T47D (cell line): Measurements from ENCODE around the gene DOC2B.
"Not testable (repeated sequence)": the region's sequence is repeated elsewhere in the genome, so short reads cannot be mapped to it uniquely, and the experiment has no call there.

ENCODE experiments used
- DNase-seq, 2 experiments: peaks; one replicate each; pipeline versions ENCODE4 v3.0.0 to v3.0.0-alpha.2; 2011 to 2012; ENCODE audit warnings: low read depth in 1 of 2, low spot score in 1 of 2
- JUND ChIP-seq: IDR thresholded peaks from 2 replicates; pipeline ENCODE4 v1.6.1; 2012; ENCODE audit warnings: low read depth
- in situ Hi-C: cut with HindIII; loops from 2 replicates; pipeline ENCODE4 v1.10.0; 2016; ENCODE audit warnings: low sequenced_read_pairs, low pct_unique_long_range_greater_than_20kb

The DOC2B gene

DNA sequence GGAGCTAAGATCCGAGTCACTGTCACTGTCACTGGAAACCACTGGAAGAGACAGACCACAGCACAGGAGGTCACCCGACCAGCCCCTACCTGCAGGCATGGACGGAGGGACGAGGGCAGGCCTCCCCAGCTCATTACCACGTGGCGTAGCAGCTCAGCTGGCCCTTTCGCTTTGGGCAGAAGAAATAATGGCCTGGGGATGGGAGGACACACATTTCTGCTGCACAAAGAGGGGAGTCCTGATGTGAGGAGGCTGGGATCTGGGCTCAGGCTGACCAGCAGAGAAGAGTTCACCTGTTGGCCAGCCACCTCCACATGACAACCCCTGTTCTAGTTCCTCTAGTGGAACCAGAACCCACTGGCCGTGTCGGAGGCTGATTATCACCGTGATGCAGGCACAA is 38.2 kb upstream of the DOC2B start:
- TF ChIP-seq JUND = no peak
- no peak for DNase-seq
- in situ Hi-C loops = no loop called here

DNA sequence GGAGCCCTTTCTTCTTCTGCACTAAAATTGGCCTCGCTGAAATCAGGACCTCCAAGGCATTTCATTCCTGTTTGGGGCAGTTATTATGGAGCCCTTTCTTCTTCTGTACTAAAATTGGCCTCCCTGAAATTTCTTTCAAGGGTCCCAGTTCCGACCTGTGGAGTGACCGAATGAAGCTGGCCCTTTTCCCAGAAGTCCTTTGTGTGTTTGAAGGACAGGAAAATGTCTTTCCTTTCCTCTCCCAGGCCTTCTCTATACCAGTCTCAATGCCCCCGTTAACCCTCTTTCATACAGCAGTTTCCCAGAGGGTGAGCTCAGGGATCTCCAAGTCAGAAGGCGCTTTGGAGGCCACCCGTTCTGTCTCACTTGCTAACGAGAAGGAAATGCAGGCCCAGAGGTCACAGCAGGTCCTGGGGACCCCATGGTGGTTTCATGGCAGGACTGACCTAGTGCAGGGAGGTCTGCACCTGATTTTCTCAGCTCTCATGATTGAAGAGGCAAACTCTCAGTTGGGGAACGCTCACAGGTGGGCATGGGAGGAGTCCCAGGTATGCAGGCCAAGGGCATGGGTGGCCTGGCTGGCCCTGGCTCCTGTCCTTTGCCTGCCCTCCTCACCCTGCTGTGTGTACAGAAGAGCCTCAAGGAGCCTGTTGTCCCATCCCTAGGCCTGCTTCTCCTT is 37.1 kb upstream of the DOC2B start:
- in situ Hi-C loops = no loop called here
- DNase-seq = no peak
- no peak for TF ChIP-seq JUND

DNA sequence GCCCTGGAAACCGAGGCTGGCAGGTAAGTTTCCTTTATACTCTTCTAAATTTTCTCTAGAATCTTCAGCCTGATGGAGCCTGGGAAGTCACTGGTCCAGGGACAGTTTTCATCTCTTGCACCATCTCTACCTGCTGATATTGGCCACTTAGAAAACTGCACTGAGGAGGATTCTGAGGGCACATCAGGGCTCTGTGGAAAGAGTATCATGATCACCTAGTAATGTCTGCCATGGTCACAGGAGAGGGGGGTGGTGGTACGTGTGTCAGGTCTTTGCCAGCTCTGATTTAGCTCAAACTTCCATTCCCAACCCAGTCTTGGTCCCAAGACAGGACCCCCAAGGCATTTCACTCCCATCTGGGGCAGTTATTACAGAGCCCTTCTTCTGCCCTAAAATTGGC is 35.2 kb upstream of the DOC2B start:
- DNase-seq = no peak
- in situ Hi-C loops = no loop called here
- no peak for TF ChIP-seq JUND

DNA sequence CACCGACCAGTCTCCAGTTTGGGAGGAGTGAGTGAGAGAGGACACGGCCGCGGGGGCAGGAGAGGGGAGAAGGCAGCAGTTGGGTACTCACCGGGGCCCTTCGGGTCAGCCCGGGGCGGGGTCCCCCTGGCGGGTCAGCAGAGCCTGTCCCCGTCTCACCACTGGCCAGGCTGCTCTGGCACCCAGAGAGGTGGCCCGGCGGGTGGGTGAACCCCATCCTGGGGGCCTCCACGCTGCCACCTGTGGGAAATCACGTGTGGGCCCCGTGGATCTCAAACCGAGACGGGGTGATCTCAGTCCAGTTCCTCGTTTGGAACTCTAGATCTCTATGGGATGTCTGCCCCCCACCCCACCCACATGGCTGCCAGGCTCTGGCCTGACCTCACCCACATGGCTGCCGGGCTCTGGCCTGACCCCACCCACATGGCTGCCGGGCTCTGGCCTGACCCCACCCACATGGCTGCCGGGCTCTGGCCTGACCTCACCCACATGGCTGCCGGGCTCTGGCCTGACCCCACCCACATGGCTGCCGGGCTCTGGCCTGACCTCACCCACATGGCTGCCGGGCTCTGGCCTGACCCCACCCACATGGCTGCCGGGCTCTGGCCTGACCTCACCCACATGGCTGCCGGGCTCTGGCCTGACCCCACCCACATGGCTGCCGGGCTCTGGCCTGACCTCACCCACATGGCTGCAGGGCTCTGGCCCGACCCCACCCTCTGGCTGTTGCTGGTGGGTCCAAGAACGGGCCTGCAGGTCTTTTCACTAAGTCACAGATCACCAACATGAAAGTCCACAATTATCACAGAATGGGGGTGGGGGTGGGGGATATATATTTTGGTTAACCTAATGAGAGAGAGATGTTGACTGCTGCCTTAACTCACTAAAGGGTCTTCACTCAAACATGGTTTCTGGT is 34.4 kb upstream of the DOC2B start:
- DNase-seq, in situ Hi-C loops: not testable (repeated sequence)

DNA sequence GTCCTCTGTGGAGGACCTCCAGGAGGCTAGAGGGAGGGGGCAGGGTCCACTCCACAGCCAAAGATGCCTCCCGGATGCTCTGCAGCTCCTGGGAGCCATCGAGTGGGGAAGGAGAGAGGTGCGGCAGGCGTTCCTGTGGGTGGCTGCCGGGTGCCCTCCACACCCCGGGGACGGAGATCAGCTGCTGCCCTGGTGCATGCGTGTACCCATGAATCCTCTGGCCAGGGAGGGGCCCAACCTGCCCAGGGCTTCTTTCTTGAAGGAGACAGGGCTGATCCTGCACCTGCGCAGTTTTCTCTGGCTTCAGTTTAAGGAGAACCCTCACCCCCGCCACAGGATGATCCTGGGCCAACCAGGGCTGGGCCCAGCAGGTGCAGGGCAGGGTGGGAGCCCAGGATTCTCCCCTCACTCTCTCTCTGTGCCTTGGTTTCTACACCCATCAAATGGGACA is 33.5 kb upstream of the DOC2B start:
- no peak for TF ChIP-seq JUND
- in situ Hi-C loops = no loop called here

DNA sequence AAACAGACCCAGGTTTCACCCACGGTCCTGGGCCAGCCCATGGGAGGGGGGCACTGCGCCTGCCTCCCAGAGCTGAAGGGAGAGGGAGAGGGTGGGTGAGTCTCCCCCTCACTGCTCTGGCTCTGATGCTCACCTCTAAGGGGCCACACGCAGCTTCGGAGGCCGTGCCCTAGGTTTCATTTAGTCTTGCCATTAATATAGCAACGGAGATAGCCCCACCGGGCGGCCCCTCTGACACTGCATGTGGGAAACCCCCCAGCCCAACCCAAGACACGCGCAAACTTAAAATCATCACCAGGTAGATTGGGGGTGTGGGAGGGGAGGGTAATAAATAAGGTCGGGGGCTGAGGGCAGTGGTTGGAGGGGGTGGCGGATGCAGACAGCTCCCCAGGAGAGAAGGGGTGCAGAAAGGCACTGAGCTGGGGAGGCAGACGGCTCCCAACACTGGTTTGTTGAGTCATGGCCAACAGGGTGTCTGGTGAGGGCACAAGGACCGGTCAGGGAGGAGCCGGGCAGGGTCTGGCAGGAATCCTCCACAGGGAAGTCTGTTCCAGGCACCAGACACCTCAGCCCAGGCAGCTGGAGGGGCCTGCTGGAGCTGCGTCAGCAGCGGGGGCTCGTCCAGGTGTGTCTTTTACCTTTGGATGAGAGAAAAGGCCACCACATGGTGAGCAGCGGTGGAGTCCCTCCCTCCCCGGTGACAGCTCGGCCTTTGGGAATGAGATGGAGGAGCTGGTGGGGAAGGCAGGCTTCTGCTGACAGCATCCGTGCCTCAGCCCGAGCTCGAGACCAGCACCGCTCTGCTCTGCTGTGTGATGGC is 32.0 kb upstream of the DOC2B start:
- no peak for DNase-seq
- TF ChIP-seq JUND = no peak
- in situ Hi-C loops = no loop called here

More for the DNA sequence above, 33.5 kb upstream of the DOC2B start:
- DNase-seq = no peak

DNA sequence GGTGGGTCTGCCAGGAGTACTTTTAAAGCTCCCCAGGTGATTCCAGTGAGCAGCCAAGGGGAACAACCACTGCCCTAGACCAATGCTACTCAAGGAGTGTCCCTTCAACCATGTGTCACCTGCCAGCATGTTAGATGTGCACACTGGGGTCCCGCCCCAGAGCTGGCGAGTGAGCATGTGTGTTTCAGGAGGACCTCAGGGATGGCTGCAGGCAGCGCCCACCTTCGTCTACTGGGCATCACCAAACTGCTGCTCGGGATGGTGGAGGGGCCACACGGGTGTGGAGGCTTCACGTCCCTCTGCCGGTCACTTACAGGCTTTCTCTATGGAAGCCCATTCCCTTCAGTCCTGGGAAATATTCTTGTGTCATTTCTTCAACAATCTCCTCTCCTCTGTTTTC is 29.0 kb upstream of the DOC2B start:
- TF ChIP-seq JUND = no peak
- in situ Hi-C loops = no loop called here
- DNase-seq = no peak

DNA sequence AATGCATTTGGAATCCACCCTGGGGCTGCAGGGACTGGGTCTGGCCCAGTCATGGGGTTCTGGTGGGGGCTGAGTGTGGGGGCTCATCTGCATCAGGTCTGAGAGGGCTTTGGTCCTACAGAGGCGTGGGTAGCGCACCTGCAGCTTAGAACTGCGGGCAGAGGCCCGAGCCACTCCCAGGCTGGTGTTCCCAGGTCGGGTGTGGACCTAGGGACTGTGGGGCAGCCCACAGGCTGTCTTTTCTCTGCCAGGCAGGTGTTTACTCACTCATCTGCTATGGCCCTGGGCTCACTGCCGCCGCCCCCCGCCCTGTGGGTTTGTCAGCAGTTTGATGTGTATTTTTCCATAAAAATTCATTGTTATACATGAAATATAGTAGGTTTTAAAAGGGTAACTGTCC is 27.0 kb upstream of the DOC2B start:
- TF ChIP-seq JUND = no peak
- in situ Hi-C loops = no loop called here
- DNase-seq = no peak

DNA sequence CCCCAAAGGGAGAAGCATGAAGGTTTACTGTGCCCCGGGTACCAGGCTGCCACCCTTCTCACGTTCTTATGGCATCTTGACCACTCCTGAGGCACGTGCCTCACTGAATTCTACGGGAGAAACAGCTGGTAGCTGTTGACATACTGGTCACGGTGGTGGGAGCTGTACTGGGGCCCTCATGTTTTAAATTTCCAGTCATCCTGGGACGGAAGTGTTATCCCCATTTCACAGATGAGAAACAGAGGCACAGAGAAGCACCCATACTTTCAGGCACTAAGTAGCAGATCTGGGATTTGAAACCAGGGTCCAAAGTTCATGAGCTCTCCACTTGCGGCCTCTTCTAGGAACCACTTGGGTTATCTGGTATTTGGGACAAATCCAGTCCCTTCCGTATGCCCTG is 26.3 kb upstream of the DOC2B start:
- no peak for DNase-seq
- in situ Hi-C loops = no loop called here
- no peak for TF ChIP-seq JUND

DNA sequence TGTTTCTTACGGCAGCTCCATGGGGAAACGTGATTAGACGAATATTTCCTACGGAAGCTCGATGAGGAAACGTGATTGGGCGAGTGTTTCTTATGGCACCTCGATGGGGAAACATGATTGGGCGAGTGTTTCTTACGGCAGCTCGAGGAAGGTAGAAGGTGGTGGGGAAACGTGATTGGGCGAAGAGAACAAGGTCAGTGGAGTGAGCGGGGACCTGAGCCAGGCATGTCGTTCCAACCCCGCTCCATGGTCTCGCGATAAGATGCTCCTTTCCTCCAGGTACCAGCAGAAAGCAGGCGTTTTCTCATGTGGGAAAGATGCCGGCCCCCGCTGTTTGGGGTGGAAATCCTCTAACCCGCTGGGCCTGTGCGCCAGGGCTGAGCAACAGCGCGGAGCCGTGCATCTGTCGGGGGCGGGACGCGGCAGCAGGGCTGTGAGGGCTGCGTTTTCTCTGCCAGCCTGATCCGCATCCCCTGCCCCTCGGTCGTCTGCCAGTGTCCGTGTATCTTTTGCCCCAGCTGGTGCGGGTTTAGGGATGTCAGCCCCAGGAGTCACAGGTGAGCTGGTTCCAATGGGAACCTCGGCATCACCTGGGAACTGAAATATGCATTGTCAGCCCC is 25.6 kb upstream of the DOC2B start:
- in situ Hi-C loops = no loop called here
- DNase-seq = no peak
- TF ChIP-seq JUND = no peak

DNA sequence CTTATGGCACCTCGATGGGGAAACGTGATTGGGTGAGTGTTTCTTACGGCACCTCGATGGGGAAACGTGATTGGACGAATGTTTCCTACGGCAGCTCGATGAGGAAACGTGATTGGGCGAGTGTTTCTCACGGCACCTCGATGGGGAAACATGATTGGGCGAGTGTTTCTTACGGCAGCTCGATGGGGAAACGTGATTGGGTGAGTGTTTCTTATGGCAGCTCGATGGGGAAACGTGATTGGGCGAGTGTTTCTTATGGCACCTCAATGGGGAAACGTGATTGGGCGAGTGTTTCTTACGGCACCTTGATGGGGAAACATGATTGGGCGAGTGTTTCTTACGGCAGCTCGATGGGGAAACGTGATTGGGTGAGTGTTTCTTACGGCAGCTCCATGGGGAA is 25.0 kb upstream of the DOC2B start:
- in situ Hi-C loops, DNase-seq: not testable (repeated sequence)

DNA sequence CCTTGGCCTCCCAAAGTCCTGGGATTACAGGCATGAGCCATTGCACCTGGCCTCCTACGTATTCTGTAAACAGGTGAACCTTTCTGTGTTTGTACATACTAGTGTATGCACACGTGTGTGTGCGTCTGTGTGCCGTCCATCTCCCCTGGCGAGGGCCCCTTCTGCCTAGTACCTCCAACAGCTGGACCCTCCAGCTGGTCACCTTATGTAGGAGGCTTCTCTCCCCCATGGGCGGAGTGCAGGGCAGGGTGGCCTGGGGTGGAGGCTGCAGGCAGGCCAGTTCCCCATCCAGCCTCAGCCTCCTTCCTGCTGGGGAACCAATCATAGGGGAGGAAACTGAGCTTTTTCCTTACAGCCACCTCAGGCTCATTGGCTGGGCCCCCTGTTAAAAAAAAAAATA is 24.4 kb upstream of the DOC2B start:
- in situ Hi-C loops = no loop called here
- no peak for TF ChIP-seq JUND
- no peak for DNase-seq

DNA sequence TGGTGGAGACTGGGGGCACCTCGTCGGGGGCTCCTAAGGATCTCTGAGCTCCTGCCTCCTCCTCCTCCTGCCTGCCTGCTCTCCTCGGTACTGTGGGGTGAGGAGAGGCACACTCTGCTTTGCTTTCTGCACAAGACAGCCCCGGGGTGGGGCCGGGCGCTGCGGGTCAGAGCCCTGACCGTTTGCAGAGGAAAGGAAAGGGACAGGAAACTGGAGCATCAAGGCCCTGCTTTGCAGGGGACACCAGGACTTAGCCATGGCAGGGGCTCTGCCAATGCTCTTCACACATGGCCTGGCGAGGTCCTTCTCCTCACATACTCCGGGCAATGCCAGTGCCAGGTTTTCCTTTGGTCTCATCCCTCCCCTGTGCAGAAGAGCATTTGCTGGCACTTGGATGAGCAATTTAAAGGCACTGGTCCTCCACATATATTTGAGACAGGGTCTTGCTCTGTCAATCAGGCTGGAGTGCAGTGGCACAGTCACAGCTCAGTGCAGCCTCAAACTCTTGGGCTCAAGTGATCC is 23.8 kb upstream of the DOC2B start:
- no peak for TF ChIP-seq JUND
- no peak for DNase-seq
- in situ Hi-C loops = no loop called here
